SHP77 (cell line): ENCODE data around the gene LEO1.
"Not testable (repeated sequence)": the region's sequence is repeated elsewhere in the genome, so short reads cannot be mapped to it uniquely, and the experiment has no call there.

Experiments
- DNase-seq, 2 experiments: peaks; one replicate each; lab custom pipeline; 2025; lab: John Stamatoyannopoulos, UW

Gene LEO1

DNA sequence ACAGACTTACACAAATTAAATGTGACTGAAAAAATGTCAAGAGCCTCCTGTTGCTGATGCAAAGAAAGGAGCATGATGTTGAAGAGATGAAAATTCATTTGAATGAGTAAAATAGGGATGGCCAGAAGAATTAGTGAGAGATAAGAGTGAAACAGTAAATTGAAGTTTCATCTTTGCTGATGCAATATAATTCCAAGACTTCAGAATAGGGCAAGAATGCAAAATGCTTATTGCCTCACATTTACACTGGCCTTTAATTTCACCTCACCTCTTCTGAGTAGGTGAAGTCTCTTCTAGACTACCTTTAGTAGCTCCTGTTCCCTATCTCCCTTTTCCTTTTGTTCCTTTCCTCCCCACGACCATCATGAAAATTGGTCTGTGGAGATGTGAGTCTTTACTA is 32.1 kb upstream of the LEO1 start:
- no peak for DNase-seq

DNA sequence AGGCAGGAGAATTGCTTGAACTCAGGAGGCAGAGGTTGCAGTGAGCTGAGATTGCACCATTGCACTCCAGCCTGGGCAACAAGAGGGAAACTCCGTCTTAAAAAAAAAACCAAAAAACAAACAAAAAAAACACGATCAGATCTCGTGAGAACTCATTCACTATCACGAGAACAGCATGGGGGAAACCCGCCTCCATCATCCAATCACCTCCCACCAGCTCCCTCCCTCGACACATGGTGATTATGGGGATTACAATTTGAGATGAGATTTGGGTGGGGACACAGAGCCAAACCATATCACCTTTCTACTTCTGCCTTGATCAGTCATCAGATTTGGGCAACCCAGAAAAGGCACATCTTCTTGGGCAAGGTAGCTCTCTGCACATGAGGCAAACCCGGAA is 31.5 kb upstream of the LEO1 start:
- not testable (repeated sequence) for DNase-seq

DNA sequence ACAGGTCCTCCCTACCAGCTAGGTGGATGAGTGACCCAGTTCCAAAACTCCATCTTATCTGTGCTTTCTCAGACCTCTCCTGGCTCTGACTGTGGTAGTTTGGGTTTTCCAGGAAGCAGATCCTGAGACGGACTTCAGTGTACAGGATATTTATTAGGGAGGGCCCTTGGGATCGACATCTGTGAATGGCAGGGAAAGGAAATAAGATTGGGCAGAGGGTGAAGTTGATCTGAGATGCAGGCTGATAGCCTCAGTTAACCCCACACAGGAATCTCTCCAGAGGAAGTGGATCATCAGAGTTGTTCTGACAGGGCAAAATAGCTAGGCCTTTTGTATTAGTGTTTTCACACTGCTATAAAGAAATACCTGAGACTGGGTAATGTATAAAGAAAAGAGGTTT is 30.8 kb upstream of the LEO1 start:
- no peak for DNase-seq

DNA sequence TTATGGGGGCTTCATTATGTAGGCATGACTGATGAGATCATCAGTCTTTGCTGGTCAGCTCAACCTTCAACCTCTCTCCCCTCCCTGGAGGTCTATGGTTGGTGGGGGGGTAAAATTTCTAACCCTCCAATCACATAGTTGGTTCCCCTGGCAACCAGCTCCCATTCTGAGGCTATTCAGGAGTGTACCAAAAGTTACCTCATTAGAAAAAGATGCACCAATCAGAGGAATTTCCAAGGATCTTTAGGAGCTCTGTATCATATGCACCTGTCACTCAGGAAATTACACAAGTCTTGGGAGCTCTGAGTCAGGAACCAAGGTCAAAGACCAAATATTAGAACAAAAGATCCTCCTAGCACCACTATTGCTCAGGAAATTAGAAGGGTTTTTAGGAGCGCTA is 21.4 kb upstream of the LEO1 start:
- no peak for DNase-seq

DNA sequence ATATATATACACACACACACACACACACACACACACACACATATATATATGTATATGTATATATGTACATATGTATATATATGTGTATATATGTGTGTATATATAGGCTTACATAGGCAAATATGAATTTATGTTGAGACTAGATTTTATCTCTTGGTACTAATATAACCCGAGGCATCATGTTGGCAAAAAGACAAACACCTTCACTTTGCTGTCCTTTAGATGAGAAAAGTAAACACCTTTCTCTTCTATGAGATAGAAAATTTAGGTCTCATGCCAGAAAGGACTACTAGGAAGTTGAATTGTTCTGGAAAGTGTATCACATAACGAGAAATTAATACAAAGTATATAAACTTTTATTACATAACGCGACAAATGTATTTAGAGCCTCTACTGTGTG is 19.6 kb upstream of the LEO1 start:
- no peak for DNase-seq

DNA sequence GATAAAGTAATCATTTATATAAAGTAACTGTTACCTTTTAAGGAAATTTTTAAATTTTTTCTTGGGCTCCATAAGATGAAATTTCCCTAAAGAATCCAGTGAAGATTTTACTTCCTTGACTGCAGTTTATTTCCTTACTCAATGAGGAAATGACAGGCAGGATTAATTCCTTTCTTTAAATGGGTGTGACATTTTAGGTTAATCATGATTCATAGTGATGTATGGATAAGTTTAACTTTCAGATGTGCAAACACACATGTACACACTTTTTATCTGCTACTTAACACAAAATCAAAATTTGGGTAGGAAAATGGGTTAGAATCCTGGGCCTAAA is 11.2 kb upstream of the LEO1 start:
- no peak for DNase-seq

DNA sequence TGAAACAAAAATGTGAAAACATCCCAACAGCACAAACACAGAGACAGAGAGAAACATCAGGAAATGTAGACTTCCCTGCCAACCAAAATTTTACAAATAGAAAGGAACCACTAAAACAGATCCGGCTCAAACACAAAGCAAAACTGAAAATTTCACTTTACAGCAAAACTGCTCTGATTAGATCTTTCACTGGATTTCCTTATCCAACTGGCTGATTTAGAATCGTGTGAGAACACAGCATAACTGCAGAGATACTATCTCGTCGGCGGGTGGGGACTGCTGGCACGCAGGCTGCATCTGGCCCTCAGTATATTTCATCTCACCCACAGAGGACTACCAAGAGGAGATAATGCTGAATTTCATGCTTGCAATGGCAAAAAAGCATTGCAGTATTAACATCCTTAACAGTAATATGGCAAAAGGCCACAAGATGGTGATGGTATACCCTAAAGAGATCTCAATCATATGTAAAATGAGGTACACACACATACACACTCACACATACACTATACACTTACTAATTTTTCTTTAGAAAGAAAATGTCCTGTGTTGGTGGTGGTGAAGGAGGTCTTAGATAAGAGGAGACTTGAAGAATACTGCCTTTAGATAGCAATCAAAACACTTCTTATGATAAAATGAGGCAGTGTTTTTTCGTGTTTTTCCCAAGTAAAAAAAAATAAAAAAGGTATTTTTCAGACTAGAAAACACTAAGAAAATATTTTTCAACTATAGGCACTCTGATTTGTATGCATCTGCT is 10.6 kb upstream of the LEO1 start:
- peak; percentile 62 to 65 for DNase-seq

DNA sequence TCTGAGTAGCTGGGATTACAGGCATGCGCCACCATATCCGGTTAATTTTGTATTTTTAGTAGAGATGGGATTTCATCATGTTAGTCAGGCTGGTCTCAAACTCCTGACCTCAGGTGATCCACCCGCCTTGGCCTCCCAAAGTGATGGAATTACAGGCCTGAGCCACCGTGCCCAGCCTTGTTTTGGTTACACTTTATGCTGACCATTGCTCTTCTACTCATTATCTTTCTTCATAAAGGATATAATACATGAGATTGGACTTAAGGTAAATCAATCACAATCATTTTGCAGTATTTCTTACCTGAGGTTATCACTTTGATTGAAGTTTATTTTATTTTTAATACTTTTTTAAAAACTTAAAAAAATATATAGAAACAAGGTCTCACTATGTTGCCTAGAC is 2.2 kb upstream of the LEO1 start:
- no peak for DNase-seq

DNA sequence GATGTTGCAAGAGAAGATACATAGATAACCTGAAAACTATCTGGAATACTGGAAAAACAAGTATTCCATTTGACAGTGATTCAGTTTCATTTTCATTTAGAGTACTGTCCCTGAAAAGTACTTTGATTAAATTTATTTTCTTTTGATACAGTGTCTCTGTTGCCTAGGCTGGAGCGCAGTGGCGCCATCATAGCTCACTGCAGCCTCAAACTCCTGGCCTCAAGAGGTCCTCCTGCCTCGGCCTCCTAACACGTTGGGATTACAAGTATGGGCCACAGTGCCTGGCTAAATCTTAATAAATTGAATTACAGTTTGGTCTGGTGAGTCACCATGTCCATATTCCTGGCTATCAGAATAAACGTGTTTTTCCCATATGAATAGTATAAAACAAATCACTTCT is 1.6 kb upstream of the LEO1 start:
- no peak for DNase-seq

DNA sequence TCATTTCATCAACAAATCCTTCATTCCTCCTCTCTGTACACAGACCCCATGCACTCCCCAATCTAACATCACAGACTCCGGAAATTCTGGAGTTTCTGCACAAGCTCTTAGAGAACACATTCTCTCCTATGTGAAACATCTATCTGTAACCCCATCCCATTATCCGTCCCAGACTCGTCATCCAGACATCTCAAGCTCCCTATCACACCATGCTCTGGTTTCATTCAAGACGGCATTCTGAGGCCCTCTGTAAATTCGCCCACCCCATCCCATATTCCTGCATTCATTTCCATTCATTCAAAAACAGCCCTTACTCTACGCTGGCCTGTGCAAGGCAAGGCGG is 575 bp downstream of the LEO1 start:
- peak in 1 of 2 experiments; percentile 29 for DNase-seq

DNA sequence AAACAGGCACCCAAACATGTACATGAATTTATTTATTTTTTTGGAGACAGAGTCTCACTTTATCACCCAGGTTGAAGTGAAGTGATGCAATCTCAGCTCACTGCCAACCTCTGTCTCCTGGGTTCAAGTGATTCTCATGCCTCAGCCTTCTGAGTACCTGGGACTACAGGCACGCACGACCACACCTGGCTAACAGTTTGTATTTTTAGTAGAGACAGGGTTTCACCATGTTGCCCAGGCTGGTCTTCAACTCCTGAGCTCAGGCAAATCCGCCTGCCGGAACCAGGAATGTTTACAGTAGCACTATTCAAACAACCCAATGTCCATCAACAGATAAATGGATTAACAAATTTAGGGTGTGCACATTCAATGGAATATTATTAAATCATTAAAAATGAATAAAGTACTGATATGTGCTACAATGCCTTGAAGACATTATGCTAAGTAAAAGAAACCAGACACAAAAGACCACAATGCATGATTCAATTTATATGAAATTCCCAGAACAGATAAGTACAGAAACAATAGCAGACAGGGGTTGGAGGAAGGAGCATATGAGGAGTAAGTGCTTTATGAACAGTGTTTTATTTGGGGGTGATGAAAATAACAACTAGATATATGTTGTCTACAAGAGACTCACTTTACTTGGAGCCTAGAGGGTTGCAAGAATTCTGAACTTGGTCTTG is 1.3 kb downstream of the LEO1 start:
- peak in 1 of 2 experiments; percentile 20 for DNase-seq

DNA sequence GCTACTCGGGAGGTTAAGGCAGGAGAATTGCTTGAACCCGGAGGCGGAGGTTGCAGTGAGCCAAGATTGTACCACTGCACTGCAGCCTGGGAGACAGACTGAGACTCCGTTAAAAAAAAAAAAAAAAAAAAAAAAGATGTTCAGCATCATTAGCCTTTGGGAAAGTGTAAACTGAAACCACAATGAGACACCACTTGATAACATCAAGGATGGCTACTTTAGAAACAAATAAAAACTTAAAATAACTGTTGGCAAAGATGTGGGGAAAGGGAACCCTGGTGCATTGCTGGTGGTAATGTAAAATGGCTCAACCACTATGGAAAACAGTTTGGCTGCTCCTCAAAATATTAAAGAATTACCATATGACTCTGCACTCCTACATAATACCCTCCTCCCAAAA is 1.9 kb downstream of the LEO1 start:
- no peak for DNase-seq

DNA sequence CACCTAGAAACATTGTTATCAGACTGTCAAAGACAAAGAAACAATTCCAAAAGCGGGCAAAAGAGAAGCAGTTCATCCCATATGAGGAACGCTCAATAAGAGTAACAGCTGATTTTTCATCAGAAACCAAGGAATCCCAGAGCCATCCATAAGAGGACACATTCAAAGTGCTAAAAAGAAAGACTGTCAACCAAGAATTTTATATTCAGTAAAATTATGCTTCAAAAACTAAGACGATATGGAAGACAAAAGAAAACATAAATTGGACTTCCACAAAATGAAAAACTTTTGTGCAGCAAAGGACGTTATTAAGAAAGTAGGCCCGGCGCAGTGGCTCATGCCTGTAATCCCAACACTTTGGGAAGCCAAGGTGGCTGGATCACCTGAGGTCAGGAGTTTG is 4.0 kb downstream of the LEO1 start:
- DNase-seq: no peak

DNA sequence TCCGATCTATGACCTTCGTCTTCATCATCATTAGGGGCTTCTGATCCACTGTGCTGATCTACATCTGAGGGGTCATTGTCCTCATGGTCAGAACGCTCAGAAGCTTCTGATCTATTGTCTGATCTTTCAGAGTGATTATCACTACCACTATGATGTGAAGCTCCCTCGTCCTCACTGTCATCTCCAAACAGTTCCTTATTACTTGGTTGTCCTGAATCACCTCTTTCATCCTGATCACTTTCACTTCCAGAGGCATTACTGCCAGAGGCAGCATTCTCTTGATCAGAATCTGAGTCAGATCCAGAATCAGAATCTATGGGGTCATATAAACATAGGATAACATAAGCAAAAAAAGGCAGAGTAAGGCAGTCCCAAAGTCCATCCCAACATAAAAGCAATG is 5.4 kb downstream of the LEO1 start:
- DNase-seq: no peak

DNA sequence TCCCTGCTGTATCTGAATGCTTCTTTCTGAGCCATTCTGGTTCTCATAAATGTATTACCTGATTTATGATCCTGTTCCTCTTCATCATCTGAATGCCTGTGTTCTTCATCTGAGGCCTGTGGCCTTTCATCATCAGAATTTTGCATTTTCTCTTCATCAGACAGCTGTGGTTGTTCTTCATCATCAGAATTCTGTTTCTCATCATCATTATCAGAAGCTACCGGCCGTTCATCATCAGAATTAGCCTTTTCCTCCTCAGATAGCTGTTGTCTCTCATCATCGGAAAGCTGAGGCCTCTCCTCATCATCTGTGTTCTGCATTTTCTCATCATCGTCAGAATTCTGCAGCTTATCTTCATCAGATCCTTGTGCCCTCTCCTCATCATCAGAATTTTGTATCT is 5.9 kb downstream of the LEO1 start:
- DNase-seq: no peak

DNA sequence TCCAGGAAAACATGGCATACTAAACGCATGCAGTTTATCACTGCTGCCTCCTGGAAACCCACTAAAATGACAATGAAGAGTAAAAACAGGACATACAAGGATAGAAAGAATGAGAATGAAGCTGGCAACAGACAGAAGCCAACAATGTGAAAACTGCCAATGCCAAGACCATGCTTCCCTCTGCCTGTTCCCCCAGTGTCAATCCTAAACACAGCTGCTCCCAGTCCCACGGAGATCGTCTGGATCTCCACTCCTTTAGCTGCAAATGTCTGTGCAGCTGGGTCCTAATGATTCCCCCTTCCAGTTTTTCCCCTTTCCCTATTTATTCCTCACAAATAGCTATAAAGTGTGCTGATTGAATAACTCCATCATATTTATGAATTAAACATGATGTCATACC is 16.1 kb downstream of the LEO1 start:
- no peak for DNase-seq

DNA sequence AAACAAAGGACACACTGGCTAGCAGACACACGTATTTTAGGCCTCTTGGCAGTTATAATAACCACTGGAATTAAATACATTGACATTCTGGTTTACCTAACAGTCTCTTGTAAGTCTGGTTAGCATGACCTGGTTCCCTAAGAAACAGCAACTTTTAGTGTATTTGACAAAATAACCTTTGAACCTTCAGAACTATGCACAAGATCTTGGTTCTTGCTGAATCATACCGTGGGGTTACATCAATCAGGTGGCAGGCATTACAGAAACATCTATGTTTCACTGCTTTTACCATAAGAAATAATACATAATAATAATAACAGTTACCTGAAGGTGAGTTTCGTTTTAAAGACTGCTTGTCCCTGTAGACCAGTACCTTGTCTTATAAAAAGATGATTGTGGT is 18.8 kb downstream of the LEO1 start:
- DNase-seq: no peak

DNA sequence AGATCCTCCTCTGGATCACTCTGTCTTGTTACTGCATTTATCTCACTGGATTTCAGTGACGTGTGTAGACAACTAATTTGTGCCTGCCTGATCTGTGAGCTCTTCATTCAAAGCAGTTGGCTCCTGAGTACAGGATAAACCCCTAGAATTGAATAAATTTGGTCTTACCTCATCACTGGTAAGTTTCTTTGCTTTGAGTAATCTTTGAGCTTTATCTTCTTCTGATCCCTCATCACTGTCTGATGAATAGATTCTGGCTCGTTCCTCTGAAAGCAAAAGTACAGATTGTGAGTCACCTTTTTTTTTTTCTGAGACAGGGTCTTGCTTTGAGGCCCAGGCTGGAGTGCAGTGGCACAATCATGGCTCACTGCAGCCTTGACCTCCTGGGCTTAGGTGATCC is 24.5 kb downstream of the LEO1 start:
- DNase-seq: no peak

DNA sequence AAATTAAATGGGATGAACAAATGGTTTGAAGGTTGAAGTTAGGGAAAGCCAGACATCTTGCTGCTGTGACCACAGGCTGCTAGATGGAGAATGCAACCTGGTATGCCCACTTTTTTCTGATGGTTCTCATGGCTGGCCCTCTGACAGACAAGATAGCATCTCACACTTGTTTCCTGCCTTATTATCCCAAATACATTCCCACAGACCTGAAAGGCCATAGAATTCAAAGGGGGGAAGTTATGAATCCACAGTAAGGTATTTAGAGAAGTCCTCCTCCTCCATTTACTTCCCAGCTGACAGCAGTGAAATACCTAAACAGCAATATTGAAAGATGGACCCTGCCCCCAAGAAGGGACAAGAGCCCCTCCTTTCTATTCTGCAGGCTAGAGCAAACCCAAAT is 32.4 kb downstream of the LEO1 start:
- no peak for DNase-seq

DNA sequence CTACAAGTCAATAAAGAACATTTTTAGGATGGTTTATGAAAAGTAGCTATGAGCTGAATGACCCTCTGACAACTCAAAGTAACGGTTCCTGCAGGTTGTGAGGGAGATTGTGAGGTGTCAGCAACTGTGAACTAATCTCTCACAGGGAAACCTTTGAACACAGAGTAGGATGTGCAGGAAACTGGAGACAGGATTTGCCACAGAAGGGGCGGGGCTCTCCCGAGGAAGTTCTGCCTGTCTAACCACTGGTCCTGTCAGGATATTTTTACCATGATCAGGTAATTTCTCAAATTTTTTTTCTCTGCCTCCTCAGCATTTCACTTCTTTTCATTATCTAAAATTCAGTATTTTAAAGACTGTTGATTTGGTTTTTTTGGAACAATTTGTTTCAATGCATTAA is 33.3 kb downstream of the LEO1 start:
- no peak for DNase-seq

DNA sequence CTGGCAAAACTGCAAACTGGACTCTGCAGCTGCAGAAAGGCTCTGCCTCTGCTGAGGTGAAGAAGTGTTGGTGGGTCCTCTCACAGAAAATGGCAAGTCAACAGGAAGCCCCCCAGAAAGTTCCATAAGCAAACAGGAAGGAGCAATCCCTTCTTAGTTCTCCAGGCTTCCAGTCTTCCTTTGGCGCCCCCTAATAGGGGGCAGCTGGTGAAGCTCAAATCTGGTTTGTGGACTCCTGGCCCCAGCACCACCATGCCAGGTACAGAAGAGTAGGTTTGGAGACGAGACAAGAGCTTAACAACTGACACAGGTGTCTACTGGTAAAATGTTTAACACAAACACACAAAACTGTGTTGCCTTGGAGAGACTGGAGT is 35.5 kb downstream of the LEO1 start:
- DNase-seq: no peak

DNA sequence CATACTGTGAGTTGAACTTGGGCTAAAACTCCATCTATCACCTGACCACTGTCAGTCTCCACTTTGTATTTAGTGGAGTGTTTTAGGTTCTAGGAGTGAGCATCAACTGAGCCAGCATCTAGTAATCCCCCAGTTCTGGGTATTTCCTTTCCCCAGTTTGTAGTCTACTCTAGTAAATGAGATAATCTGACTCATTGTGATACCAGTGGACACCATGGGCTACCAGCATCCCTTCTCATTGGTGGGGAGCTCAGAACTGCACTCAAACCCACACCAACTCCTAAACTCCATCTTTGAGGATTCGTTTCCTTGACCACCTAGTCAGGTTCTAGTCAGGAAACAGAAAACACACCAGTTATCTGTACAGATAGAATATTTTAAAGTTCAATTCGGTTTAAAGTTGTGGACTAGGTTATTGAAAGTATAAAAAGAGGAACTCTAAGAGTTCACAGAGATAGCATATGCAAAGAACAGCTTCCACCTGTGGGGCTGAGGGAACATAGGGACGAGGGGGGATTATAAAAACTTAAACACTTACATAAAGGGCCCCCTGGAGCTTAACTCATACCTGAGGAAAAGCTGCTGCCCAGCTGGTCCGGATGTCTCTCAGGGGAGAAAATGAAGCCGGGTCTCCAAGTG is 36.0 kb downstream of the LEO1 start:
- no peak for DNase-seq

DNA sequence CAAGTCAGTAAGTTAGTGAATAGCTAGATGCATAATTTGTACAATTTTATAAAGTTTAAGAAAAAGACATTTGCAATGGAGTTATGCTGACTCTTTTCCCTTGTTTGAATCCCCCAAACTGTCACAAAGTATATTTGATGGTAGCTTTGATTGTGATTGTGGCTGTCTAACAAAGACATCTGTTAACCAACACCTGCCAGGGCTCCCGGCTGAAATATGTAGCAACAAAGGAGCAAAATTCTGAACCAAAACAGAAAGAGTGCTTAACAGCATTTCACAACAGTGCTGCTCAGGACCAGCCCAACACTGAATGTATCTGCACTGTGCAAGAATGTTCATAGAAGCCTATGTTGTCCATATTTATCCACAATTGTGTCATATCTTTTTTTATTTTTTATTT is 39.4 kb downstream of the LEO1 start:
- DNase-seq: no peak

DNA sequence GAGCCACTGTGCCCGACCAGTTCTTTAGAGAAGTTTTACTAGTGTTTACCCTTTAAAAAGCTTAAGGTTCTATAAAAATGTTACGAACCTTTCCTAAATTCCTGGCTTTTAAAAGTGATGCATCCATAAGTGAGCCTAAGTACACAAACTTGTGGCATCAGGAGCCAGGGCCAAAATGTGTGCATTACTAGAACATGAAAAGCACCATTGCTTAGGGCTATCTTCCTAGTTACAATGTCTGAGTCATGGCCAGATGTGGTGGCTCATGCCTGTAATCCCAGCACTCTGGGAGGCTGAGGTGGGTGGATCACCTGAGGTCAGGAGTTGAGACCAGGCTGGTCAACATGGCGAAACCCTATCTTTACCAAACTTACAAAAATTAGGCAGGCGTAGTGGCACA is 39.9 kb downstream of the LEO1 start:
- DNase-seq: no peak
